ENCODE measurements around the gene MRPL48. TPM values are rescaled to one million over a fixed set of nuclear protein-coding genes. Genes with fewer than 3 reads are reported as not detected.

Gene MRPL48
- total RNA-seq, 1 experiment from 2014 or later: 38.7 TPM

Other genes with a start within 250 kb of the MRPL48 start
- 23.6 to 25.9 TPM (median 24.2 TPM) in 3 replicates for gene FAM168A, start 189.8 kb upstream of the MRPL48 start, total RNA-seq (2021)
- gene PLEKHB1, start 141.3 kb upstream of the MRPL48 start, total RNA-seq (2021): 11.4 to 15.8 TPM (median 12.0 TPM) in 3 replicates
- gene RAB6A, start 26.8 kb upstream of the MRPL48 start, total RNA-seq (2021): 103 to 114 TPM (median 107 TPM) in 3 replicates
- gene COA4, start 89.0 kb downstream of the MRPL48 start, total RNA-seq (2021): 105 to 114 TPM (median 107 TPM) in 3 replicates
- gene PAAF1, start 89.1 kb downstream of the MRPL48 start, total RNA-seq (2021): 27.7 to 35.0 TPM (median 33.5 TPM) in 3 replicates
- 0.18 to 0.24 TPM (median 0.21 TPM) in 3 replicates for gene DNAJB13, start 163.2 kb downstream of the MRPL48 start, total RNA-seq (2021)
- 54.0 to 66.8 TPM (median 64.2 TPM) in 3 replicates for gene UCP2, start 195.0 kb downstream of the MRPL48 start, total RNA-seq (2021)
- 0.50 to 0.73 TPM (median 0.55 TPM) in 3 replicates for gene UCP3, start 221.2 kb downstream of the MRPL48 start, total RNA-seq (2021)